GM18861 (cell line): Measurements from ENCODE around the gene PTPRN2.

Source experiments
- ATAC-seq: cut with Tn5 transposase; IDR thresholded peaks from one replicate; pipeline ENCODE4 v1.9.1; 2021; ENCODE audit not compliant: unreplicated experiment

PTPRN2 gene

GRCh38 chr7:157977306-157977705, 610.3 kb downstream of the PTPRN2 start:
- ATAC-seq: no peak

- ATAC-seq: no peak
These were observed 611.2 kb downstream of the PTPRN2 start for GRCh38 chr7:157976406-157976805.

GRCh38 chr7:157975401-157976372, 611.9 kb downstream of the PTPRN2 start:
- ATAC-seq: no peak

- no peak for ATAC-seq
These were observed 612.9 kb downstream of the PTPRN2 start for GRCh38 chr7:157974678-157975230.

GRCh38 chr7:157973971-157974677, 613.5 kb downstream of the PTPRN2 start:
- no peak for ATAC-seq

- no peak for ATAC-seq
These were observed 614.7 kb downstream of the PTPRN2 start for GRCh38 chr7:157972914-157973313.

GRCh38 chr7:157971501-157971900, 616.1 kb downstream of the PTPRN2 start:
- no peak for ATAC-seq

- ATAC-seq: no peak
These were observed 616.9 kb downstream of the PTPRN2 start for GRCh38 chr7:157970744-157971143.

- no peak for ATAC-seq
These were observed 617.6 kb downstream of the PTPRN2 start for GRCh38 chr7:157969995-157970394.

- ATAC-seq: no peak
These were observed 621.1 kb downstream of the PTPRN2 start for GRCh38 chr7:157966490-157966889.

GRCh38 chr7:157964521-157964920, 623.1 kb downstream of the PTPRN2 start:
- ATAC-seq: no peak

- ATAC-seq: no peak
These were observed 623.6 kb downstream of the PTPRN2 start for GRCh38 chr7:157964016-157964415.

GRCh38 chr7:157963526-157963925, 624.1 kb downstream of the PTPRN2 start:
- no peak for ATAC-seq

GRCh38 chr7:157962458-157963306, 624.9 kb downstream of the PTPRN2 start:
- ATAC-seq: no peak

GRCh38 chr7:157961731-157962457, 625.7 kb downstream of the PTPRN2 start:
- no peak for ATAC-seq

- ATAC-seq: no peak
These were observed 632.1 kb downstream of the PTPRN2 start for GRCh38 chr7:157955348-157955999.

- ATAC-seq: no peak
These were observed 632.7 kb downstream of the PTPRN2 start for GRCh38 chr7:157954901-157955300.

- no peak for ATAC-seq
These were observed 634.6 kb downstream of the PTPRN2 start for GRCh38 chr7:157952841-157953645.
